ENCODE measurements around the gene PRRT1B.
"Not testable (repeated sequence)": the region's sequence is repeated elsewhere in the genome, so short reads cannot be mapped to it uniquely, and the experiment has no call there.

The PRRT1B gene

GRCh38 chr9:131522257-131523085 is 22.9 kb upstream of the PRRT1B start:
- DNase-seq (ENCODE audit: low spot score) = no peak

GRCh38 chr9:131523086-131523388 is 22.3 kb upstream of the PRRT1B start:
- no peak for DNase-seq (ENCODE audit: low spot score)

- DNase-seq (ENCODE audit: low spot score) = no peak
Observed at GRCh38 chr9:131523451-131524435, 21.6 kb upstream of the PRRT1B start.

GRCh38 chr9:131524665-131525315 is 20.5 kb upstream of the PRRT1B start:
- no peak for DNase-seq (ENCODE audit: low spot score)

GRCh38 chr9:131525643-131526565 is 19.4 kb upstream of the PRRT1B start:
- DNase-seq (ENCODE audit: low spot score) = no peak

- DNase-seq (ENCODE audit: low spot score) = no peak
Observed at GRCh38 chr9:131528186-131528585, 17.1 kb upstream of the PRRT1B start.

GRCh38 chr9:131528886-131529505 is 16.3 kb upstream of the PRRT1B start:
- no peak for DNase-seq (ENCODE audit: low spot score)

GRCh38 chr9:131529597-131530545 is 15.5 kb upstream of the PRRT1B start:
- peak; percentile 43 for DNase-seq (ENCODE audit: low spot score)

GRCh38 chr9:131530546-131530919 is 14.8 kb upstream of the PRRT1B start:
- peak; percentile 60 for DNase-seq (ENCODE audit: low spot score)

GRCh38 chr9:131530920-131531832 is 14.1 kb upstream of the PRRT1B start, which contains the start of gene UCK1:
UCK1 (minus strand) TSS chr9:131531263; CDS start chr9:131531174, 89 bp downstream.
- DNase-seq (ENCODE audit: low spot score) = peak; percentile 92

- DNase-seq (ENCODE audit: low spot score) = no peak
Observed at GRCh38 chr9:131534721-131535237, 10.5 kb upstream of the PRRT1B start.

- no peak for DNase-seq (ENCODE audit: low spot score)
Observed at GRCh38 chr9:131537946-131538345, 7.4 kb upstream of the PRRT1B start.

- DNase-seq (ENCODE audit: low spot score) = no peak
Observed at GRCh38 chr9:131539223-131539923, 6.0 kb upstream of the PRRT1B start.

- no peak for DNase-seq (ENCODE audit: low spot score)
Observed at GRCh38 chr9:131543141-131543540, 2.2 kb upstream of the PRRT1B start.

- DNase-seq (ENCODE audit: low spot score) = no peak
Observed at GRCh38 chr9:131545786-131546335, 538 bp downstream of the PRRT1B start.

- no peak for DNase-seq (ENCODE audit: low spot score)
Observed at GRCh38 chr9:131546336-131547084, 1.2 kb downstream of the PRRT1B start.

- DNase-seq (ENCODE audit: low spot score) = not testable (repeated sequence)
Observed at GRCh38 chr9:131549186-131549585, 3.9 kb downstream of the PRRT1B start.

Measured in RKO (cell line).